Measurements from ENCODE around the gene STOM.

The STOM gene

DNA sequence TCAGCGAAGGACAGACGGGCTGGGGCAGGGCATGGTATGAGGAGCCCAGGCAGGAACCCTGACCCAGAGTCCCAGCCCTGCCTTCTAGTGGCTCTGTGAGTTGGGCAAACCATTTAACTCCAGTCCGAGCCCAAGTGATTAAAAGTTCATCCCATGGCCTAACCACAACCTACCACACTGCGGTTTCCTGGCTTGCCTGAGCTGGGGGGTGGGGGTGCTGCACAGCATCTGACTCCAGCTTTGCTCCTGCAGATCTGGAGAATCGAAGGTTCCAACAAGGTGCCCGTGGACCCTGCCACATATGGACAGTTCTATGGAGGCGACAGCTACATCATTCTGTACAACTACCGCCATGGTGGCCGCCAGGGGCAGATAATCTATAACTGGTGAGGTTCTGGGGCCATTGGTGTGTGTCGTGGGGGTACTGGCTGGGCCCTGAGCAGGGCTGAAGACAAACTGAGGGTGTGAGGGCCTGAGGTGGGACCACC, 49.0 kb downstream of the STOM start:
- no peak for DNase-seq (ENCODE audit: low read depth)

DNA sequence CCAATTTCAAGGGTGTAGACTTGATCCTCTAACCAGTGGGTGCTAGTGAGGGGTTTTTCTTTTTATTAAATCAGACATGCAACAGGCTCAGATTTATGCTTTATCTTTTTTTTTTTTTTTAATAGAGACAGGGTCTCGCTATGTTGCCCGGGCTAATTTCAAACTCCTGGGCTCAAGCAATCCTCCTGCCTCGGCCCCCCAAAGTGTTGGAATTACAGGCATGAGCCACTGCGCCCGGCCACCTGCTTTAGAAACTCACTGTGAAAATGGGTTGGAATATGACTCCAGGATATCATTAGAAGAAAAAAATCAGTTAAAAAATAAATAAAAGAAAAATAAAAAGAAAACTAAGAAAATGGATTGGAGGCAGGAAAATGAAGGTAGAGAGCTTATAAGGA, 50.7 kb downstream of the STOM start:
- no peak for DNase-seq (ENCODE audit: low read depth)

DNA sequence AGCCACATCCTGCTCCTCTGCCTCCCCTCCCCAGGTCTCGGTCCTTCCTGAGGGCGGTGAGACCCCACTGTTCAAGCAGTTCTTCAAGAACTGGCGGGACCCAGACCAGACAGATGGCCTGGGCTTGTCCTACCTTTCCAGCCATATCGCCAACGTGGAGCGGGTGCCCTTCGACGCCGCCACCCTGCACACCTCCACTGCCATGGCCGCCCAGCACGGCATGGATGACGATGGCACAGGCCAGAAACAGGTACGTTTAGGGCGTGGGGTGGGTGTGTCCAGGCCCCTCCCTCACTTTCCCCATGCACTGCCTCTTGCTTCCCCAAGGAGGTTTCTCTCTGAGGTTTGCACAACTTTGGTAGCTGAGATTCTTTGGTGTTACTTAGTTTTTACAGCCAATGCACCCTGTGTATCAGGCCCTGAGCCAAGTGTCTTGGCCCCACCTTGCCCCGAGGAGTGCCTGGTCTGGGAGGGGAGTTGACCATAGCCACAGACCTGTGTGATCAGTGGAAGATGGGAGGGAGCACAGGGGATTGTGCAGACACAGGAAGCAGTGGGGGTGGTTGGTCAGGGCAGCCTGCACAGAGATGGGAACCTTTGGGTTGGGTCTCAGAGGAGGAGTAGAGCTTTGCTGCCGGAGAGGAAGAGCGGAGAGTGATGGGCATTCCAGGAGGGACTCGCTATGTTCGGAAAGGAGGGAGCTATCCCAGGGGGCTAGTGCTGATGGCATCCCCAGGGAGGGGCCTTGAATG, 51.2 kb downstream of the STOM start:
- DNase-seq (ENCODE audit: low read depth), result no peak

DNA sequence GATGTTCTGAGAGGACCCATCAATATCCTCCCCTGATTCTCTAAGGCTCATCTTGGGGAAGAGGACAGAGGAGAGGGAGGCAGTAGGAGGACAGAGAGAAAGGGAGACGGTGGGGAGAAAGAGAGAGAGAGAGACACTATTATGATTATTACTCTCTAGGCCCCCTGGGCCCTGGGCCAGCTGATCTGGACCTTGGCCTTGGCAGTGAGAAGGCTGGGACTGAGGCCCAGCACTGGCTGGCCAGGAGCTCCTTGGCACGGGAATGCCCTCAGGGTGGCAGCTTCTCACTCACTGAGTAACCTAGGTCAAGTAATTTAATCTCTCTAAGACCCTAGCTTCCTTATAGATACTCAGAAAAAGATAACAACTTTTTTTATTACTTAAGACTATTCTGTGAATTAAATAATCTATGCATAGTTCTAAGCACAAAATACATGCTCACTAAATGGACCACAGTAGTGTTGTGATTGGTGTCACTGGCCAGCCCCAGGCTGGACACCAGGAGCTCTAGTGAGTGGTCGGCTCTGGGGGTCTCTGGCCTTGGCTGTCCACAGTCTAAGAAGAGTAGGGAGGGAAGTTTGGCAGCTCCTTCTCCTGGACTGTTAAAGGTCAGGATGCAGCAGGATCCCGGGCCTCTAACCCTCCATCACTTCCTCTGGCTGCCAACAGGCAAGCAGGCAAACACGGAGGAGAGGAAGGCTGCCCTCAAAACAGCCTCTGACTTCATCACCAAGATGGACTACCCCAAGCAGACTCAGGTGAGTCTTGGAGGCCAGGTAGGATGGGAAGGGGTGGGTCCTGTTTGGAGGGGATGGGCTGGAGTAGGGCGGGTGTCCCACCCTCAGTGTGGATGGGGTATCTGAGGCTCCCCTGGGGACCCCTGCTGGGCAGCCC, 52.1 kb downstream of the STOM start:
- no peak for DNase-seq (ENCODE audit: low read depth)

DNA sequence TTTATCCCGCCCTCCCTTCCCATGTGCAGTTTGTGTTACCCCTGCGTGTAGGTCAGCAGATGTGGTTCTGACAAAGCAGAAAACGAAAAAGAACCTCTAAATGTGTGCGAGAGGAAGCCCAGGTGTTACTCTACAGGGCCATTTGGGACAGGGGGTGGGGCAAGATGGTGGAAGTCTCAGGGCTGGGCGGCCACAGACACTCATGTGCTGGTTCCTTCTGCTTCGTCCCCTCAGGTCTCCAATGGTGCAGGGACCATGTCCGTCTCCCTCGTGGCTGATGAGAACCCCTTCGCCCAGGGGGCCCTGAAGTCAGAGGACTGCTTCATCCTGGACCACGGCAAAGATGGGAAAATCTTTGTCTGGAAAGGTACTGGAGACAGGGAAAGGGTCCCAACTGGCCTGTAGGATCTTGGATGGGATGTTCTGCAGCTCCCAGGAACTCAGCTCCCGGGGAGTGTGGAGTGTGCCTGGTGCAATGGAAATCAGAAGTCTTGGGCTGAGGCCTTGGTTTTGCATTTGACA, 53.1 kb downstream of the STOM start:
- DNase-seq (ENCODE audit: low read depth), result no peak

DNA sequence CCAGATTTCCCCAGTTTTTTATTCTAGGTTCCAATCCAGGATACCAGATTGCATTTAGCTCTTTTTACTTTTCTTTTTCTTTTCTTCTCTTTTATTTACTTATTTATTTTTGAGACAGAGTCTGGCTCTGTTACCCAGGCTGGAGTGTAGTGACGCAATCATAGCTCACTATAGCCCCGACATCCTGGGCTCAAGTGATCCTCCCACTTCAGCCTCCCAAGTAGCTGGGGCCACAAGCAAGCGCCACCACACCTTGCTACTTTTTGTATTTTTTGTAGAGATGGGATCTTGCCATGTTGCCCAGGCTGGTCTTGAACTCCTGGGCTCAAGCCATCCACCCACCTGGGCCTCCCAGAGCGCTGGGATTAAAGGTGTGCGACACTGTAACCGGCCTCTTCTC, 53.7 kb downstream of the STOM start:
- no peak for DNase-seq (ENCODE audit: low read depth)

DNA sequence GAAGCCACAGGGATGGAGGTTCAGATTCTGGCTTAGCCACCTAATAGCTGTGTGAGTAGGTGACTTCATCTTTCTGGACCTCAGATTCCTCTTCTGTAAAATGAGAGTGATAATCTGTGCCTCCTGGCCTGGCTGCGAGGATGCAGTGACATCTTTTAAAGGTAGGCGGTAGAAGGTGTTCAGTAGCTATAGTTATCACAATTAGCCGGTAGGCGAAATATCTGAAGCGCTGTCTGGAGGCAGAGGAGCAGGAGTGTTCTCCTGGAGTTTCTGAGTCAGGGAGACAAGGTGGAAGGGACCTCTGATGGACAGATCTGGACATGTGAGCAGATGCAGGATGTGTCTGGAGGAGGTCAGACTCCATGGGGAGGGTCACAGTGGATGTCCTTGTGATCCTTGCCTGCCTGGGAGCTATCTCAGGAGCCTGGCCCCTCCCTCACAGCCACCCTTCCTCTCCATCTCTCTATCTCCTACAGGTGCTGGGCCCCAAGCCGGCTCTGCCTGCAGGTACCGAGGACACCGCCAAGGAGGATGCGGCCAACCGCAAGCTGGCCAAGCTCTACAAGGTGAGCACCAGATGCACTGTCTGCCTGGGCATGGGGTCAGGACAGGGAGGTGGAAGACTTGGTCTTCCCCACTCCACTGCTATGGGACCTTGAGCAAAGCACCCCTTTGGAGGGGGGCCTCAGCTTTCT, 56.4 kb downstream of the STOM start:
- DNase-seq (ENCODE audit: low read depth), result no peak

DNA sequence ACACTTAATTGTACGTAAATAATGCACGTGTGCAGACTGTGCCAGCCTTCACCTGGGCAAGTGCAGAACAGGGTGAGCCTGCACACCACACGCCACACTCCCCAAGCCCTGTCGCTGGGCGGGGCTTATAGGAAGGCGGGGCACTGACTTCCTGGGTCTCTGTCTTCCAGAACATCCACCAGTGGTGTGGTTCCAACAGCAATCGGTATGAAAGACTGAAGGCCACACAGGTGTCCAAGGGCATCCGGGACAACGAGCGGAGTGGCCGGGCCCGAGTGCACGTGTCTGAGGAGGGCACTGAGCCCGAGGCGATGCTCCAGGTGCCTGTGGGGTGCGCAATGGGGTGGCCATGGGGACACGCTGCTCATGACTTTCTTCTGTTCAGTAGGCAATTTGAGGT, 57.9 kb downstream of the STOM start:
- no peak for DNase-seq (ENCODE audit: low read depth)

DNA sequence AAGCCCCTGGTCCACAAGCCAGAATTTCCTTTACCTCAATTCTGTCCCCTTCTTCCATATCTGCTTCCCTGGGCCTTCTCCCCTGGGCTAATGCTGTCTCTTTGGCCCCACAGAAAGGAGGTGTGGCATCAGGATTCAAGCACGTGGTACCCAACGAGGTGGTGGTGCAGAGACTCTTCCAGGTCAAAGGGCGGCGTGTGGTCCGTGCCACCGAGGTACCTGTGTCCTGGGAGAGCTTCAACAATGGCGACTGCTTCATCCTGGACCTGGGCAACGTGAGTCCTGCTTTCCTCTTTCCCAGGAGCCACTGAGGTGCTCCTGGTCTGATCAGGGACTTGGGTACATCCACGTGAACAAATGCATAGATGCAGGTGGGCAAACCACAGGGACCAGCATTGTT, 59.5 kb downstream of the STOM start:
- no peak for DNase-seq (ENCODE audit: low read depth)

DNA sequence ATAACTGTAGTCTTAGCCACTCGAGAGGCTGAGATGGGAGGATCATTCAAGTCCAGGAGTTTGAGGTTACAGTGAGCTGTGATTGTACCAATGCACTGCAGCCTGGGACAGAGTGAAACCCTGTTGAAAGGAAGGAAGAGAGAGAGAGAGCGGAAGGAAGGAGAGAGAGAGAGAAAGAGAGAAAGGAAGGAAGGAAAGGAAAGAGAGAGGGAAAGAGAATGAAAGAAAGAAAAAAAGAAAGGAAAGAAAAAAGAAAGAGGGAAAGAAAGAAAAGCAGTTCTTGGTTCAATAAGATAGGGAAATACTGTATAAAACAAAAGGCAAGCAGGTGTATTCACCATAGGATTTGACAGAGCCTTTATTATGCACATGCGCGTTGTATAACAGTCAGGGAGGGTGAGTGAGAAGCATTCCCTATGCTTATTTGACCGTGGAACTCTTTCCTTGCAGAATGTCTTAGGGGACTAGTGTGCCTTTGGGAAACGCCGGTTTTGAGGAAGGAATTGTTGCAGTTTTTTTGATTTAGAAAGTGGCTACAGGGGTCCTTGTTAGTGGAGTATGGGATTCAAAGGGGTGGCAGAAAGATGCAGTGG, 60.1 kb downstream of the STOM start:
- no peak for DNase-seq (ENCODE audit: low read depth)

DNA sequence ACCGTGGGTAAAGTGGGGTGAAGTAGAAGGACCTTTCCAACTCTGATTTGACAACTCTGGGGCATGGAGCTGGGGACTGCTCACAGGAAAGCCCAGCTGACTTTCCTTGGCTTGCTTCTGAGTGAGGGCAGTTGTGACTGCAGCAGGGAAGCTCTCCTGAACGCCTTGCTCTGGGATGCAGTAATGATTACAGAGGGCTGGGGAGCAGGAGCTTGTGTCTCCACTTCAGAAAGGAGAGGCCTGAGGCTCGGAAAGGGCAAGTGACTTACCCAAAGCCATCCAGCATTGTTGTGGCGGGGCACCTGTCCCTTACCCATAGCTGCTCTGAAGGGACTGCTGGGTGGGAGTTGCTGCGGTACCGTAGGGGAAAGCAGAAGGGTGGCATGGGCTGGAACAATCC, 60.9 kb downstream of the STOM start:
- DNase-seq (ENCODE audit: low read depth), result no peak

DNA sequence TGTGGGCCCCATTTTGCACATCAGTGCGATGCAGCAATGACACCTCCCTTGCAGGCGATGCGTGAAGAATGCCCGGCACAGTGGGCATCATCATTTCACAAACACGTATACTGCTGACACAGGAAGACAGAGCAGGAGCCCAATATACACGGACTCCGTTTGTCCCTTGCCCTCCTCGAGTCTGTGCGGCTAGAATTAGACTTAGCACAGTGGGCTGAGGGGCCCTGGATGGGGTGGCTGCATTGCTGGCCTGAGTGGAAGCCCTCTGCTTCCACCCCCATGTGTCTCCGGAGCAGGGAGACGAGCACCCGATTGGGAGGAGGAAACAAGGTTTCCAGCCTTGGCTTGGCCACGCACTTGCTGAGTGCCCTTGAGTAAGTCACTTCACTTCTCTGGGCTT, 61.3 kb downstream of the STOM start:
- no peak for DNase-seq (ENCODE audit: low read depth)

DNA sequence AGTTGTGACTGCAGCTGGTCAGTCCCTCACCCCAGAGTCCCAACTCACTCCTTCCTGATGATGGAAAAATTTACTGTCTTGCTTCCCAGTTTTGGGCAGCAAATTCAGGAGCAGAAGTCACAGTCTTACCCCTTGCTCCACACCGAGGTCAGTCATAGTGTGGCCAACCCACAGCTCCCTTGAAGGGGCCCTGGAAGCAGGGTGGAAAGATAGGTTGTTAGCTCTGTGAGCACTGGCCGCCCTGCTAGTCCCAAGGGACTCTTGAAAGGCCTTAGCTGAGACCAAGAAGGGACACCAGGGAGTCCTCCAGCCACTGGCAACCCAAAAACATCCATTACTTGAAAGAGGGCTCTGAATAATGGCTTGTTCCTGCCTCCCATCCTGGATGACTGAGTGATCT, 62.1 kb downstream of the STOM start:
- DNase-seq (ENCODE audit: low read depth), result no peak

DNA sequence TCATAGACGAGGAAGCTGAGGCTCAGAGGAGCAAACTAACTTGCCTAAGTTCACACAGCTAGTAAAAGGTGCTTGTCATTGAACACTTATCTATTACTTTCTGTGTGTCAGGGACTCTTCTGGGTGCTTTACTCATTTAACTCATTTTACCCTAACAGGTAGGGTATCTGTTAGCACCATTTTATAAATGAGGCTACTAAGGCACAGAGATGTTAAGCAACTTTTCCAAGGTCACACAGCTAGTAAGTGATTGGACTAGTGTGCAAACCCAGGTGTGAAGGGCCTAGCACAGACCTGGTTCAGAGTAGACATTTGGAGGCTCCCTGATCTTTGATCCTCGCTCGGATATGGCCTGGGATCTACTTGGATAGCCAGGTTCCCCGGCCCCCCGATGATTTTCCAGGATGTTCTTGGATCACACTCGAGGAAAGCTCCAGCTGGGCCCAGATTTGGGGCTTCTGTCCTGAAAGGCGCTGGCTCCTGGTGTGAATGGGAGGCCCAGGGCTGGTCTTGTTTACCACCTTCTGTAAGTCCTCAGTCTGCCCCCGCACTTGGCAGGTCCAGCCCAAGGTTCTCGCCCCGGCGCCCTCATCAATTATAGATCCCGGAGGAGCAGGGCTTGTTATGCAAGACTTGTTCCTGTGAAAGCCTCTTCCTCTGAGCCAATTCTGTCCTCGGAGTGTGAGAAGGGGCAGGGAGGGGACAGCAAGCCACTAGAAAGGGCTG, 64.6 kb downstream of the STOM start:
- DNase-seq (ENCODE audit: low read depth), result no peak

DNA sequence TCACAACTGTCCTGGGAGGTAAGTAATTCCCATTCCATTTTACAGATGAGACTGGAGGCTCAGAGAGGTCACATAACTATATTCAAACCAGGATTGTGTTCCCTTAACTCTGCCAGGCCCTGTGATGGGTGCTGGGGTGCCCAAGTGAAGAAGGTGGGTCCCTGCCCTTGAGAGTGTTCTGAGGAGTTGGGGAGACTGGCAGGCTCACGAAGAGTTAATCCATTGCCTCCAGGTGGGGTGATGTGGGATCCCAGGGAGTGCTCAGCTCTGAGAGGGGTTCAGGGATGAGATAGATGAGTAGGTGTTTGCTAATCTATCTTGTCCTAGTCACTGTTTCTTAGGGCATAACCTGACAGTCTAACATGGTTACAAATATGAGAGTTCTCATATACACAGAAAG, 65.3 kb downstream of the STOM start:
- DNase-seq (ENCODE audit: low read depth), result no peak

DNA sequence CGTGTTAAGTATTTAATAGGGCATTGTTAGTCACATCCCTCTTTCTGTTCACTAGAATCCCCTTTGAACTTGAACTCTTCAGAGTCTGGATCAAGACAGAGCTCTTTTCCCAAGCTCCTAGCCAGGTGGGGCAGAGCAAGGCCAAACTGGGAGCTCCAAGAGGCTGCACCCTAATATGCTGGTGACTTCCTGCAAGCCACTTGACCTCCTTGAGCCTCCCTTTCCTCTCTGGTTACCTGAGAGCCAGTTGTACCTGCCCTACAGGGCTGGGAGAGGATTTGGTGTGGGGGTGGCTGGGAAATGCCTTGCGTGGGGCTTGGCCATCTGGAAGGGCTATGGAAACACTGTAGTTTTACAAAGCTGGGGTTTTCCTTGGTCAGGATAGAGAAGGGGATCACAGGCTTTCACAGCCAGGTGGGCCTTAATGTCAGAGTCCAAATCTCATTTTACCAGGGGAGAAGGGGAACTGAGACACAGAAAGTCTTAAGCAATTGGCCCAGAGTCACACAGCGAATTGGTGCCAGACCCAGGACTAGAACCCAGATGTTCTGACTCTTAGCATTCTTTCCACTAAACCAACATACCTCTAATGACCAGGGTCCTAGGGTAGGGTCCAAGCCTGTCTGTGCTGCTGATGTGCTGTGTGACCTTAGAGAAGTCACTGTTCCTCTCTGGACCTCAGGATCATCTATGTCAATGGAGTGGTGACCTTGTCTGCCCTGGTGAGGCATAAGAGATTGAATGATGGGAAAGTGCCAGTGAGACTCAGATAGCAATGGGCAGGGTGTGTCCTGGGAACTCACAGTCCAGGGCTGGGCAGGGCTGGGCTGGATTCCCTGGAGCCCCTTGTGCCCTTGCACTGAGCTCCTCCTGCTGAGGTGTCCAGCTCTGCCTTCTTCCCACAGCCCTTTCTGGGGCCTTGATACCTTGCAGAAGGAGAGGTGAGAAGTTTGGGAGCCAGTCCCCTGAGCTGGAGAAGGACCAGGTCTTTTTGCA, 66.3 kb downstream of the STOM start:
- no peak for DNase-seq (ENCODE audit: low read depth)

DNA sequence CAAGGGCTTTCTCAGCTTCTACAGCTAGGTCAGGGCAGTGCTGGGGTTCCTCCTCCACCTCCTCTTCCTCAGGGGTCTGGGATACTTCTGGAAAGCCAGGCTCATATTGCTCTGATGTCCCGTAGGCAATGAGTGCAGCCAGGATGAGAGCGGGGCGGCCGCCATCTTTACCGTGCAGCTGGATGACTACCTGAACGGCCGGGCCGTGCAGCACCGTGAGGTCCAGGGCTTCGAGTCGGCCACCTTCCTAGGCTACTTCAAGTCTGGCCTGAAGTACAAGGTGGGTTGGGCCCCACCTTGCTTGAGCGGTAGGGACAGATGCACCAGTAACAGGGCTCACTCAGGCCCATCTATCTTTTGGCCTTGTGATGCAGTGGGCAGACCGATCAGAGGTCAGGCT, 67.3 kb downstream of the STOM start:
- DNase-seq (ENCODE audit: low read depth), result no peak

DNA sequence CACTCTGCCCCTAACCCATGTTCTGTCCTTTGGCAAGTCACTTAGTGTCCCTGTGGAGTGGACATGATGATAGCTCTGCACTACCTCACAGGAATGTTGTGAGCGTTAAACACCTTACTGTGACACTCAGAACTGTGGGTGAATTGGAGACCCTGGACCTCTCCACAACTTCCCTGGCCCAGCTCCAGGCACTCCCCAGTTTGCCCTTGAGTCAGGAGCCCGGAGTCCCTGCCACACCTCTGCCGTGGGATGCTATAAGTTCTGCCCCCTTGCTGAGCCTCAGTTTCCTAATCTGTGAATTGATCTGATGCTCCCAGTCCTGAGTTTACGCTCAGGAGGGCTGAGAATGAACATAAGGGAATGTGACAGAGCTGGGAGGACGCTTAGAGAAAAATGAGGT, 67.7 kb downstream of the STOM start:
- no peak for DNase-seq (ENCODE audit: low read depth)

DNA sequence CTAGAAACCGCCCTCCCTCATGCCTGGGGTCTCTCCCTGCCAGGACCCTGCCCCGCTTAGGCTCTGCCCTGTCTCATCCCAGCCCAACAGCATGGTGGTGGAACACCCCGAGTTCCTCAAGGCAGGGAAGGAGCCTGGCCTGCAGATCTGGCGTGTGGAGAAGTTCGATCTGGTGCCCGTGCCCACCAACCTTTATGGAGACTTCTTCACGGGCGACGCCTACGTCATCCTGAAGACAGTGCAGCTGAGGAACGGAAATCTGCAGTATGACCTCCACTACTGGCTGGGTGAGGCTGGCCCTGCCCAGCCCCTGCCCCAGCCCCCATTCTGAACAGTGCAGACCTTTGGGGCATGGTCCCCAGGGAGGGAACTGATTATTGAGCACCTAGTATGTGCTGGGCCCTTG, 68.2 kb downstream of the STOM start:
- no peak for DNase-seq (ENCODE audit: low read depth)
